GM12878 (cell line): ENCODE measurements around the gene SELENOS. TPM values are rescaled to one million over a fixed set of nuclear protein-coding genes. Genes with fewer than 3 reads are reported as not detected.
A peak's percentile ranks its signal among the peaks of the same experiment; 100 is the strongest.

ENCODE experiments used
- ASH2L ChIP-seq: fragments of 300-600, 200-600 bp; sonication (generic); IDR thresholded peaks from 2 replicates; pipeline ENCODE4 v1.6.1; 2017; ENCODE audit warnings: low read depth, mild to moderate bottlenecking, borderline replicate concordance
- CBX5 ChIP-seq: sonication (generic); IDR thresholded peaks from 2 replicates; pipeline ENCODE4 v1.6.1; 2016; ENCODE audit warnings: low read depth, moderate library complexity, mild to moderate bottlenecking, inconsistent platforms
- CHD1 ChIP-seq: IDR thresholded peaks from 2 replicates; pipeline ENCODE4 v1.6.1; 2012; ENCODE audit warnings: low read depth, low read length, improper control_type of control experiment
- CREB1 ChIP-seq: IDR thresholded peaks from 2 replicates; pipeline ENCODE4 v1.6.1; 2012; ENCODE audit warnings: low read depth, mild to moderate bottlenecking, inconsistent platforms
- EED ChIP-seq: sonication (generic); IDR thresholded peaks from 2 replicates; pipeline ENCODE4 v1.6.1; 2016; ENCODE audit warnings: antibody characterized with exemption, low read depth
- HCFC1 ChIP-seq: fragments of 150-350 bp; IDR thresholded peaks from 2 replicates; pipeline ENCODE4 v1.6.1; 2014; ENCODE audit warnings: low read length
- HDGF ChIP-seq: fragments of 450-650 bp; IDR thresholded peaks from 2 replicates; pipeline ENCODE4 v1.6.1; 2016; ENCODE audit warnings: antibody characterized with exemption
- MYC ChIP-seq: IDR thresholded peaks from 2 replicates; pipeline ENCODE4 v1.6.1; 2011; ENCODE audit warnings: mild to moderate bottlenecking, low read length, moderate library complexity, inconsistent platforms; ENCODE audit not compliant: insufficient read depth, insufficient replicate concordance, insufficient read length, severe bottlenecking
- NR2F1 ChIP-seq: fragments of 450-650 bp; conservative IDR thresholded peaks from 2 replicates; pipeline ENCODE4 v1.6.1; 2017; ENCODE audit warnings: mild to moderate bottlenecking
- POU2F2 ChIP-seq: IDR thresholded peaks from 3 replicates; pipeline ENCODE4 v1.6.1; 2011; ENCODE audit warnings: low read depth, mild to moderate bottlenecking, low read length, borderline replicate concordance
- RAD51 ChIP-seq: fragments of 450-650 bp; IDR thresholded peaks from 2 replicates; pipeline ENCODE4 v1.6.1; 2016; ENCODE audit warnings: moderate library complexity, mild to moderate bottlenecking, inconsistent platforms
- RBBP5 ChIP-seq: fragments of 200-600 bp; sonication (generic); conservative IDR thresholded peaks from 2 replicates; pipeline ENCODE4 v1.6.1; 2016
- SMAD1 ChIP-seq: fragments of 450-650 bp; IDR thresholded peaks from 2 replicates; pipeline ENCODE4 v1.6.1; 2018; ENCODE audit warnings: mild to moderate bottlenecking, low read depth; ENCODE audit not compliant: partially characterized antibody
- SMC3 ChIP-seq: IDR thresholded peaks from 2 replicates; pipeline ENCODE4 v1.6.1; 2011; ENCODE audit warnings: low read length, improper control_type of control experiment, borderline replicate concordance
- SP1 ChIP-seq: IDR thresholded peaks from one replicate; pipeline ENCODE4 v1.6.1; 2011; ENCODE audit warnings: low read depth, low read length
- TARDBP ChIP-seq: IDR thresholded peaks from 2 replicates; pipeline ENCODE4 v1.6.1; 2016; ENCODE audit warnings: borderline replicate concordance
- TBL1XR1 ChIP-seq: IDR thresholded peaks from 2 replicates; pipeline ENCODE4 v1.6.1; 2012; ENCODE audit warnings: low read depth, low read length, improper control_type of control experiment
- ZZZ3 ChIP-seq: IDR thresholded peaks from 2 replicates; pipeline ENCODE4 v1.6.1; 2011; ENCODE audit warnings: low read depth; ENCODE audit not compliant: control insufficient read depth, insufficient read length
- polyA plus RNA-seq, 11 experiments: library from polyadenylated mRNA; depleted of rRNA in 4 of 11; unstranded in 6 of 11; stranded (reverse) in 5 of 11; fragments of >200 nt; fragmentation: Nextera tagmentation in 4 of 11; fragmentation: Illumina TruSeq in 1 of 11; extraction: Ambion mirVana in 4 of 11; extraction: Trizol in 1 of 11; gene quantifications; 1 replicate in 1 of 11; 2 replicates in 10 of 11; pipeline versions ENCODE4 v1.2.1 to v1.2.3, GENCODE V29; 2011 to 2016; ENCODE audit warnings: inconsistent platforms in 2 of 11, missing spikeins in 2 of 11, low read depth in 1 of 11
- total RNA-seq, 4 experiments: library from RNA; depleted of rRNA in 3 of 4; stranded (reverse); fragments of >200 nt in 3 of 4; fragmentation: Illumina TruSeq in 1 of 4; extraction: Trizol in 1 of 4; gene quantifications; 2 replicates each; pipeline versions ENCODE4 v1.2.1 to v1.2.3, GENCODE V29; 2013 to 2021
- TF ChIP-seq, protein P1 (sequence below): fragments of 450-650 bp; conservative IDR thresholded peaks from 2 replicates; pipeline ENCODE4 v1.6.1; 2017; ENCODE audit warnings: mild to moderate bottlenecking, moderate library complexity
- TF ChIP-seq, protein P2 (sequence below): fragments of 450-650 bp; IDR thresholded peaks from 2 replicates; pipeline ENCODE4 v1.6.1; 2016; ENCODE audit warnings: mild to moderate bottlenecking
- TF ChIP-seq, protein P3 (sequence below): IDR thresholded peaks from 2 replicates; pipeline ENCODE4 v1.6.1; 2012; ENCODE audit warnings: improper control_type of control experiment, low read depth, low read length; ENCODE audit not compliant: insufficient replicate concordance

Gene SELENOS
- total and polyA plus RNA-seq, 10 of the 15 experiments (the other 5 are each of a cell fraction or from before 2014, with no cell fraction given) = 25.8 to 90.1 (median 37.3) TPM

DNA sequence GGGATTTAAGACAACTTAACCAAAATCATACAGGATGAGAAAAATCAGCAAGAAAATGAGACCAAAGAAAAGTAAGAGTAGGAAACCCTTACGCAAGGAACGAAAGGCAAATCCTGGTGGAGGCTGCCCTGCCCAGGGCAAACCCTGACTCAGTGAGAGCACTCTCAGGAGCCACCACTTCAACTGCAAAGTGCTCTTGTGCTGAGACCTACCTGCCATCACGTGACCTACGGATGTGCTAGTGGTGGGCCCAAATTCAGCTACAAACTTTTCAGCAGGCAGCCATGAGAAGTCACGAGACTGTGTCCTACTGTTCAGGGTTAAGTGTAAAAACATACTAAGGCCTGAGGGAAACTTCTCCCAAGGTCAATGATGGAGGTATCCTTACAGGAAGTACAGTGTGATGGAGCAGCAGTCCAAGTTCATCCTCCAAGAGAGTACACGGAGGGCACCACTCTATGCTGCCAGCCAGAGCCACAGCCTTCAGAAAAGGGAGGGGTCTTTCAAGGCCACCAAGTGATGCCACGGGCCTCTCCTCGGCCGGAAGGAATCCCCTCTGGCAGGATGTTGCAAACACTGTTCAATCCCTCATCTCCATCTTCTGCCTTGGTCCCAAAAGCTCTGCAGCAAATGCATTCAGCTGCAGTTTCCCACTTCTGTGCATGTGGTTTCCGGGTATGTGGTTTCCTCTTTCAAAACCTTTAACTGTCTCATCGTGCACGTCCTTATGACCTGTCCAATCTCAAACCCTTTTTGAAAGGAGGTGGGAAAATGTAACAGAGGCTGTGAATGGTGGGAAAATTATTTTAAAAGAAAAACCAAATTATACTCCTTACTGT lies 34.9 kb downstream of the SELENOS start (continued):
- TF ChIP-seq TBL1XR1 = no peak
- TF ChIP-seq POU2F2 = peak; percentile 57; the same call in 1 of the 3 replicates
- peak; percentile 94 for TF ChIP-seq RAD51
- no peak for TF ChIP-seq CBX5
- TF ChIP-seq, protein P1, sequence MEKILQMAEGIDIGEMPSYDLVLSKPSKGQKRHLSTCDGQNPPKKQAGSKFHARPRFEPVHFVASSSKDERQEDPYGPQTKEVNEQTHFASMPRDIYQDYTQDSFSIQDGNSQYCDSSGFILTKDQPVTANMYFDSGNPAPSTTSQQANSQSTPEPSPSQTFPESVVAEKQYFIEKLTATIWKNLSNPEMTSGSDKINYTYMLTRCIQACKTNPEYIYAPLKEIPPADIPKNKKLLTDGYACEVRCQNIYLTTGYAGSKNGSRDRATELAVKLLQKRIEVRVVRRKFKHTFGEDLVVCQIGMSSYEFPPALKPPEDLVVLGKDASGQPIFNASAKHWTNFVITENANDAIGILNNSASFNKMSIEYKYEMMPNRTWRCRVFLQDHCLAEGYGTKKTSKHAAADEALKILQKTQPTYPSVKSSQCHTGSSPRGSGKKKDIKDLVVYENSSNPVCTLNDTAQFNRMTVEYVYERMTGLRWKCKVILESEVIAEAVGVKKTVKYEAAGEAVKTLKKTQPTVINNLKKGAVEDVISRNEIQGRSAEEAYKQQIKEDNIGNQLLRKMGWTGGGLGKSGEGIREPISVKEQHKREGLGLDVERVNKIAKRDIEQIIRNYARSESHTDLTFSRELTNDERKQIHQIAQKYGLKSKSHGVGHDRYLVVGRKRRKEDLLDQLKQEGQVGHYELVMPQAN = no peak; the same call in 1 of the 2 replicates
- TF ChIP-seq HDGF = 0 out of 2 replicates have a peak, but pooled peaks have one; percentile 46
- no peak for TF ChIP-seq CHD1
- no peak for TF ChIP-seq ZZZ3
- no peak for TF ChIP-seq TARDBP
- TF ChIP-seq MYC = no peak
- TF ChIP-seq NR2F1 = no peak
- TF ChIP-seq SMC3 = no peak
- no peak for TF ChIP-seq HCFC1
- TF ChIP-seq EED = peak; percentile 49; the same call in 1 of the 2 replicates
- TF ChIP-seq RBBP5 = no peak
- TF ChIP-seq, protein P2, sequence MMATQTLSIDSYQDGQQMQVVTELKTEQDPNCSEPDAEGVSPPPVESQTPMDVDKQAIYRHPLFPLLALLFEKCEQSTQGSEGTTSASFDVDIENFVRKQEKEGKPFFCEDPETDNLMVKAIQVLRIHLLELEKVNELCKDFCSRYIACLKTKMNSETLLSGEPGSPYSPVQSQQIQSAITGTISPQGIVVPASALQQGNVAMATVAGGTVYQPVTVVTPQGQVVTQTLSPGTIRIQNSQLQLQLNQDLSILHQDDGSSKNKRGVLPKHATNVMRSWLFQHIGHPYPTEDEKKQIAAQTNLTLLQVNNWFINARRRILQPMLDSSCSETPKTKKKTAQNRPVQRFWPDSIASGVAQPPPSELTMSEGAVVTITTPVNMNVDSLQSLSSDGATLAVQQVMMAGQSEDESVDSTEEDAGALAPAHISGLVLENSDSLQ = no peak
- TF ChIP-seq CREB1 = peak; percentile 74
- no peak for TF ChIP-seq SMAD1
- TF ChIP-seq, protein P3, sequence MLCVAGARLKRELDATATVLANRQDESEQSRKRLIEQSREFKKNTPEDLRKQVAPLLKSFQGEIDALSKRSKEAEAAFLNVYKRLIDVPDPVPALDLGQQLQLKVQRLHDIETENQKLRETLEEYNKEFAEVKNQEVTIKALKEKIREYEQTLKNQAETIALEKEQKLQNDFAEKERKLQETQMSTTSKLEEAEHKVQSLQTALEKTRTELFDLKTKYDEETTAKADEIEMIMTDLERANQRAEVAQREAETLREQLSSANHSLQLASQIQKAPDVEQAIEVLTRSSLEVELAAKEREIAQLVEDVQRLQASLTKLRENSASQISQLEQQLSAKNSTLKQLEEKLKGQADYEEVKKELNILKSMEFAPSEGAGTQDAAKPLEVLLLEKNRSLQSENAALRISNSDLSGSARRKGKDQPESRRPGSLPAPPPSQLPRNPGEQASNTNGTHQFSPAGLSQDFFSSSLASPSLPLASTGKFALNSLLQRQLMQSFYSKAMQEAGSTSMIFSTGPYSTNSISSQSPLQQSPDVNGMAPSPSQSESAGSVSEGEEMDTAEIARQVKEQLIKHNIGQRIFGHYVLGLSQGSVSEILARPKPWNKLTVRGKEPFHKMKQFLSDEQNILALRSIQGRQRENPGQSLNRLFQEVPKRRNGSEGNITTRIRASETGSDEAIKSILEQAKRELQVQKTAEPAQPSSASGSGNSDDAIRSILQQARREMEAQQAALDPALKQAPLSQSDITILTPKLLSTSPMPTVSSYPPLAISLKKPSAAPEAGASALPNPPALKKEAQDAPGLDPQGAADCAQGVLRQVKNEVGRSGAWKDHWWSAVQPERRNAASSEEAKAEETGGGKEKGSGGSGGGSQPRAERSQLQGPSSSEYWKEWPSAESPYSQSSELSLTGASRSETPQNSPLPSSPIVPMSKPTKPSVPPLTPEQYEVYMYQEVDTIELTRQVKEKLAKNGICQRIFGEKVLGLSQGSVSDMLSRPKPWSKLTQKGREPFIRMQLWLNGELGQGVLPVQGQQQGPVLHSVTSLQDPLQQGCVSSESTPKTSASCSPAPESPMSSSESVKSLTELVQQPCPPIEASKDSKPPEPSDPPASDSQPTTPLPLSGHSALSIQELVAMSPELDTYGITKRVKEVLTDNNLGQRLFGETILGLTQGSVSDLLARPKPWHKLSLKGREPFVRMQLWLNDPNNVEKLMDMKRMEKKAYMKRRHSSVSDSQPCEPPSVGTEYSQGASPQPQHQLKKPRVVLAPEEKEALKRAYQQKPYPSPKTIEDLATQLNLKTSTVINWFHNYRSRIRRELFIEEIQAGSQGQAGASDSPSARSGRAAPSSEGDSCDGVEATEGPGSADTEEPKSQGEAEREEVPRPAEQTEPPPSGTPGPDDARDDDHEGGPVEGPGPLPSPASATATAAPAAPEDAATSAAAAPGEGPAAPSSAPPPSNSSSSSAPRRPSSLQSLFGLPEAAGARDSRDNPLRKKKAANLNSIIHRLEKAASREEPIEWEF = no peak
- TF ChIP-seq SP1 = no peak
- no peak for TF ChIP-seq ASH2L
